ENCODE measurements around the gene SLC47A1. TPM values are rescaled to one million over a fixed set of nuclear protein-coding genes. Genes with fewer than 3 reads are reported as not detected.

The SLC47A1 gene
- total and polyA plus RNA-seq, 9 of the 15 experiments (the other 6 are each of a cell fraction or from before 2014, with no cell fraction given) = not detected

- Histone ChIP-seq H3K9ac (ENCODE audit: insufficient read depth in 1 of 2, low read depth in 2 of 2, low read length in 2 of 2) (no peak overlapping the region), H3K9me1 (ENCODE audit: control insufficient read depth, insufficient read depth, low read length) (no peaks in the 10 kb centered on the region), H3K4me3 (no peak overlapping the region), H3K36me3 (ENCODE audit: control insufficient read depth, insufficient read depth, low read length) (no peaks in the 10 kb centered on the region), H3K79me2 (ENCODE audit: control insufficient read depth, insufficient read depth, low read length) (no peaks in the 10 kb centered on the region), H3K27me3 (ENCODE audit: control insufficient read depth in 2 of 2, insufficient read depth in 2 of 2, low read length in 2 of 2) (peaks cover 0 to 10% of the 10 kb centered on the region in 2 experiments; a peak in 3 of 5 replicates), H4K20me1 (replicated peaks; ENCODE audit: control insufficient read depth, insufficient read depth, low read length) (no peaks in the 10 kb centered on the region), H3K4me1 (replicated peaks in 1 of 2; ENCODE audit: control insufficient read depth in 2 of 2, insufficient read depth in 2 of 2, low read length in 2 of 2) (no peaks in the 10 kb centered on the region), H3K27ac (ENCODE audit: extremely low read depth, low read depth, low read length) (no peak overlapping the region), H2AFZ (ENCODE audit: low read depth, low read length) (no peak overlapping the region), H3K4me2 (ENCODE audit: insufficient read depth, low read length) (no peak overlapping the region), H3K9me3 (replicated peaks; ENCODE audit: control insufficient read depth, insufficient read depth, low read depth, low read length) (no peaks in the 10 kb centered on the region)
- CTCF ChIA-PET (ENCODE audit: low intra/inter-chr PET ratio) = no interaction called here
- POLR2A ChIA-PET = no interaction called here
- no peak for FAIRE-seq
- in situ Hi-C loops (cut with MboI) (no loop called here), intact Hi-C loops (cut with micrococcal nuclease) (no loop called here)
- no peak for DNase-seq (ENCODE audit: extremely low read depth in 1 of 4, low spot score in 3 of 4)
- no TSS peak for BruUV-seq (replicated peaks)
- no peak for ATAC-seq
- WGBS (ENCODE audit: insufficient coverage, low coverage, missing lambda C conversion rate) = 0% methylated on average over 4 of the region's 4 CpGs
- no peak for TF ChIP-seq NCOA1 (IDR thresholded peaks at IDR 0.05; ENCODE audit: low read depth)
- TF ChIP-seq HNRNPLL (IDR thresholded peaks at IDR 0.05; ENCODE audit: low read depth, low read length, poor library complexity, severe bottlenecking) = no peak
- no peak for TF ChIP-seq ZNF511 (CRISPR knock-in tag; IDR thresholded peaks at IDR 0.05)
- no peak for TF ChIP-seq BMI1 (IDR thresholded peaks at IDR 0.05; ENCODE audit: low read length)
- no peak for TF ChIP-seq ZNF146 (CRISPR knock-in tag; IDR thresholded peaks at IDR 0.05; ENCODE audit: unreplicated experiment)
- TF ChIP-seq PML (IDR thresholded peaks at IDR 0.05; ENCODE audit: low read length) = no peak
- TF ChIP-seq ZNF224 (CRISPR knock-in tag; IDR thresholded peaks at IDR 0.05) = no peak
- TF ChIP-seq, protein P1, sequence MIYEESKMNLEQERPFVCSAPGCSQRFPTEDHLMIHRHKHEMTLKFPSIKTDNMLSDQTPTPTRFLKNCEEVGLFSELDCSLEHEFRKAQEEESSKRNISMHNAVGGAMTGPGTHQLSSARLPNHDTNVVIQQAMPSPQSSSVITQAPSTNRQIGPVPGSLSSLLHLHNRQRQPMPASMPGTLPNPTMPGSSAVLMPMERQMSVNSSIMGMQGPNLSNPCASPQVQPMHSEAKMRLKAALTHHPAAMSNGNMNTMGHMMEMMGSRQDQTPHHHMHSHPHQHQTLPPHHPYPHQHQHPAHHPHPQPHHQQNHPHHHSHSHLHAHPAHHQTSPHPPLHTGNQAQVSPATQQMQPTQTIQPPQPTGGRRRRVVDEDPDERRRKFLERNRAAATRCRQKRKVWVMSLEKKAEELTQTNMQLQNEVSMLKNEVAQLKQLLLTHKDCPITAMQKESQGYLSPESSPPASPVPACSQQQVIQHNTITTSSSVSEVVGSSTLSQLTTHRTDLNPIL (CRISPR knock-in tag; IDR thresholded peaks at IDR 0.05) = no peak
- TF ChIP-seq GTF3C2 (IDR thresholded peaks at IDR 0.05; ENCODE audit: borderline replicate concordance, extremely low read depth, insufficient read length) = no peak
- no peak for TF ChIP-seq TGIF2 (CRISPR knock-in tag; IDR thresholded peaks at IDR 0.05)
- TF ChIP-seq, protein P2, sequence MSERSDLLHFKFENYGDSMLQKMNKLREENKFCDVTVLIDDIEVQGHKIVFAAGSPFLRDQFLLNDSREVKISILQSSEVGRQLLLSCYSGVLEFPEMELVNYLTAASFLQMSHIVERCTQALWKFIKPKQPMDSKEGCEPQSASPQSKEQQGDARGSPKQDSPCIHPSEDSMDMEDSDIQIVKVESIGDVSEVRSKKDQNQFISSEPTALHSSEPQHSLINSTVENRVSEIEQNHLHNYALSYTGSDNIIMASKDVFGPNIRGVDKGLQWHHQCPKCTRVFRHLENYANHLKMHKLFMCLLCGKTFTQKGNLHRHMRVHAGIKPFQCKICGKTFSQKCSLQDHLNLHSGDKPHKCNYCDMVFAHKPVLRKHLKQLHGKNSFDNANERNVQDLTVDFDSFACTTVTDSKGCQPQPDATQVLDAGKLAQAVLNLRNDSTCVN (CRISPR knock-in tag; IDR thresholded peaks at IDR 0.05) = no peak
- TF ChIP-seq, protein P3, sequence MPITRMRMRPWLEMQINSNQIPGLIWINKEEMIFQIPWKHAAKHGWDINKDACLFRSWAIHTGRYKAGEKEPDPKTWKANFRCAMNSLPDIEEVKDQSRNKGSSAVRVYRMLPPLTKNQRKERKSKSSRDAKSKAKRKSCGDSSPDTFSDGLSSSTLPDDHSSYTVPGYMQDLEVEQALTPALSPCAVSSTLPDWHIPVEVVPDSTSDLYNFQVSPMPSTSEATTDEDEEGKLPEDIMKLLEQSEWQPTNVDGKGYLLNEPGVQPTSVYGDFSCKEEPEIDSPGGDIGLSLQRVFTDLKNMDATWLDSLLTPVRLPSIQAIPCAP (CRISPR knock-in tag; IDR thresholded peaks at IDR 0.05; ENCODE audit: borderline replicate concordance) = no peak
- TF ChIP-seq, protein P4, sequence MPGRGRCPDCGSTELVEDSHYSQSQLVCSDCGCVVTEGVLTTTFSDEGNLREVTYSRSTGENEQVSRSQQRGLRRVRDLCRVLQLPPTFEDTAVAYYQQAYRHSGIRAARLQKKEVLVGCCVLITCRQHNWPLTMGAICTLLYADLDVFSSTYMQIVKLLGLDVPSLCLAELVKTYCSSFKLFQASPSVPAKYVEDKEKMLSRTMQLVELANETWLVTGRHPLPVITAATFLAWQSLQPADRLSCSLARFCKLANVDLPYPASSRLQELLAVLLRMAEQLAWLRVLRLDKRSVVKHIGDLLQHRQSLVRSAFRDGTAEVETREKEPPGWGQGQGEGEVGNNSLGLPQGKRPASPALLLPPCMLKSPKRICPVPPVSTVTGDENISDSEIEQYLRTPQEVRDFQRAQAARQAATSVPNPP (IDR thresholded peaks at IDR 0.05; ENCODE audit: borderline replicate concordance, insufficient read depth, insufficient read length) = no peak
Observed at GRCh38 chr17:19570544-19571062, 36.9 kb downstream of the SLC47A1 start.

Measured in K562 (cell line).